Rectal smooth muscle tissue (tissue), 1 donor: ENCODE data around the gene SCLY.

Experiments used
- H3K27ac ChIP-seq: one replicate; pipeline ENCODE4 v1.7.0; 2013; ENCODE audit warnings: low read depth, low read length, inconsistent platforms
- H3K27me3 ChIP-seq: one replicate; pipeline ENCODE4 v1.7.0; 2013; ENCODE audit warnings: low read length; ENCODE audit not compliant: control insufficient read depth, insufficient read depth
- H3K36me3 ChIP-seq: one replicate; pipeline ENCODE4 v1.7.0; 2013; ENCODE audit warnings: low read length; ENCODE audit not compliant: control insufficient read depth, insufficient read depth
- H3K4me1 ChIP-seq: one replicate; pipeline ENCODE4 v1.7.0; 2013; ENCODE audit warnings: low read length; ENCODE audit not compliant: control insufficient read depth, insufficient read depth
- H3K4me3 ChIP-seq: one replicate; pipeline ENCODE4 v1.7.0; 2013; ENCODE audit warnings: low read length
- H3K9ac ChIP-seq: one replicate; pipeline ENCODE4 v1.7.0; 2013; ENCODE audit warnings: low read length

Gene SCLY

GRCh38 chr2:238141541-238142318 lies 80.9 kb downstream of the SCLY start:
- Histone ChIP-seq H3K4me1 (peaks cover 14% of the 10 kb centered on the region), H3K4me3 (no peak overlapping the region), H3K27me3 (no peaks in the 10 kb centered on the region), H3K36me3 (no peaks in the 10 kb centered on the region), H3K9ac (no peak overlapping the region), H3K27ac (no peak overlapping the region)

GRCh38 chr2:238142382-238143205 lies 81.8 kb downstream of the SCLY start:
- H3K4me3 ChIP-seq = peak overlapping the region; percentile 21

GRCh38 chr2:238143239-238143951 lies 82.6 kb downstream of the SCLY start:
- no peak overlapping the region for H3K9ac ChIP-seq
- H3K27me3 ChIP-seq = no peaks in the 10 kb centered on the region
- no peak overlapping the region for H3K27ac ChIP-seq
- no peak overlapping the region for H3K4me3 ChIP-seq
- H3K36me3 ChIP-seq = no peaks in the 10 kb centered on the region
- H3K4me1 ChIP-seq = peaks cover 9% of the 10 kb centered on the region

More at GRCh38 chr2:238142382-238143205, 81.8 kb downstream of the SCLY start:
- Histone ChIP-seq H3K4me1 (peaks cover 14% of the 10 kb centered on the region), H3K36me3 (no peaks in the 10 kb centered on the region), H3K27ac (no peak overlapping the region), H3K27me3 (no peaks in the 10 kb centered on the region), H3K9ac (no peak overlapping the region)

- Histone ChIP-seq H3K9ac (no peak overlapping the region), H3K27ac (no peak overlapping the region), H3K4me3 (no peak overlapping the region), H3K4me1 (peaks cover 3% of the 10 kb centered on the region), H3K27me3 (no peaks in the 10 kb centered on the region), H3K36me3 (no peaks in the 10 kb centered on the region)
These were observed 83.5 kb downstream of the SCLY start for GRCh38 chr2:238144262-238144661.

- no peak overlapping the region for H3K9ac ChIP-seq
- H3K27ac ChIP-seq = no peak overlapping the region
- peaks cover 3% of the 10 kb centered on the region for H3K4me1 ChIP-seq
- H3K4me3 ChIP-seq = no peak overlapping the region
- H3K36me3 ChIP-seq = no peaks in the 10 kb centered on the region
- no peaks in the 10 kb centered on the region for H3K27me3 ChIP-seq
These were observed 84.2 kb downstream of the SCLY start for GRCh38 chr2:238145046-238145445.

GRCh38 chr2:238145851-238146250 lies 85.0 kb downstream of the SCLY start:
- Histone ChIP-seq H3K4me3 (no peak overlapping the region), H3K27me3 (no peaks in the 10 kb centered on the region), H3K4me1 (peaks cover 3% of the 10 kb centered on the region), H3K36me3 (no peaks in the 10 kb centered on the region), H3K9ac (no peak overlapping the region), H3K27ac (no peak overlapping the region)

- Histone ChIP-seq H3K27ac (no peak overlapping the region), H3K9ac (no peak overlapping the region), H3K4me3 (no peak overlapping the region), H3K36me3 (no peaks in the 10 kb centered on the region), H3K4me1 (peaks cover 3% of the 10 kb centered on the region), H3K27me3 (no peaks in the 10 kb centered on the region)
These were observed 86.2 kb downstream of the SCLY start for GRCh38 chr2:238146884-238147544.

GRCh38 chr2:238148981-238149380 lies 88.2 kb downstream of the SCLY start:
- no peaks in the 10 kb centered on the region for H3K27me3 ChIP-seq
- H3K27ac ChIP-seq = no peak overlapping the region
- H3K4me1 ChIP-seq = no peaks in the 10 kb centered on the region
- H3K9ac ChIP-seq = no peak overlapping the region
- no peak overlapping the region for H3K4me3 ChIP-seq
- no peaks in the 10 kb centered on the region for H3K36me3 ChIP-seq
